GM21786 (cell line): ENCODE measurements around the gene FAM120A.

Source experiments
- ATAC-seq: cut with Tn5 transposase; IDR thresholded peaks from one replicate; pipeline ENCODE4 v1.9.1; 2021; ENCODE audit not compliant: unreplicated experiment

The FAM120A gene

GRCh38 chr9:93577078-93577974 lies 125.8 kb downstream of the FAM120A start:
- no peak for ATAC-seq

DNA sequence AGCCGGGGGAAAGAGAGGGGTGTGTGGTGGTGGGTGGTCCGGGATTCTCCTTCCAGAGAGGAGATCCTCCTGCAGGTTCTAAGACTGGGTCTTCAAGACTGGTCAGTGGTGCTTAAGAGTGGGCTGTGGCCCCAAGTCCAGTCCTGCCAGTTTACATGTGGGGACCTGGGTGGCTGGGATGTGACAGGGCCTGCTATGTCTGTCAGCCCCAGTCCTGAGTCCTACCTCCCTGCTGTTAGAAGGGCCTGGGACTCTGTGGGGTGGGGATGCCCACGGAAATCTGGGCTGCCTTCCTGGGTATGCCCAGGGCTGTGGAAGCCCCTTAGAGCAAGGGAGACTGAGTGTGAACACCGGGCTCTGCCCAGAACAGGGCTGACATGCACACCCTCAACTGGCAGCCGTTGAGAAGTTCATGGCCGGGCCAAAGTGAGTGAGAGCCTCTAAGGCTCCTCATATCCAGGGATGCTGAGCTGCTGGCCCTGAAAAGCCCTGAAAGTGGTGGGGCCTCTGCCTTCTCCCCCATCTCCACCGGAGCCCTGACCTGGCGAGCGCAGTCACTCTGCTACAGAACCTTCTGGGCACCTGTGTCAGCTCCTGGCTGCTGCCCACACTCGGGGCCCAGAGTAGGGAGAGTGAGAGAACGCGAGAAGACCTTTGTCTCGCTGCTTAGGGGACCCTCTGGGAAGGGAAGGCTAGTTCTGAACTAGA lies 126.6 kb downstream of the FAM120A start:
- ATAC-seq = no peak

DNA sequence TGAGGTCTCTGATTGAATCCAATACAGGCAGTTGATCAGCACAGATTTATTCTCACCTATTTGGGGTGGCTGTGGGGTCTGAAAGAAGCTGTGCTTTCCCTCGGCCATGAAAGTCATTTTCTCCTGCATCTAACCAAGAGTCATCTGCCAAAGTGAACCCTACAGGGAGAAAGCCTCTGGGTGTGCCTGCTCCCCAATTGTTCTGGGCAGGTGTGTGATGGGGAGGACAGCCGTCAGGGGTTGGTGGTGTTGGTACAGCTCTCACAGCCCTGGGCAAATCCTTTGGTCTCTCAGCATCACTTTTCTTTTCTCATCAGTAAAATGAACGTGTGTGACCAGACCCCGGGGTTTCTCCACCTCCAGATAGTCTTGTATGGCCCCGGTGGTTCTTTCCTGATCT lies 127.4 kb downstream of the FAM120A start:
- ATAC-seq = no peak

DNA sequence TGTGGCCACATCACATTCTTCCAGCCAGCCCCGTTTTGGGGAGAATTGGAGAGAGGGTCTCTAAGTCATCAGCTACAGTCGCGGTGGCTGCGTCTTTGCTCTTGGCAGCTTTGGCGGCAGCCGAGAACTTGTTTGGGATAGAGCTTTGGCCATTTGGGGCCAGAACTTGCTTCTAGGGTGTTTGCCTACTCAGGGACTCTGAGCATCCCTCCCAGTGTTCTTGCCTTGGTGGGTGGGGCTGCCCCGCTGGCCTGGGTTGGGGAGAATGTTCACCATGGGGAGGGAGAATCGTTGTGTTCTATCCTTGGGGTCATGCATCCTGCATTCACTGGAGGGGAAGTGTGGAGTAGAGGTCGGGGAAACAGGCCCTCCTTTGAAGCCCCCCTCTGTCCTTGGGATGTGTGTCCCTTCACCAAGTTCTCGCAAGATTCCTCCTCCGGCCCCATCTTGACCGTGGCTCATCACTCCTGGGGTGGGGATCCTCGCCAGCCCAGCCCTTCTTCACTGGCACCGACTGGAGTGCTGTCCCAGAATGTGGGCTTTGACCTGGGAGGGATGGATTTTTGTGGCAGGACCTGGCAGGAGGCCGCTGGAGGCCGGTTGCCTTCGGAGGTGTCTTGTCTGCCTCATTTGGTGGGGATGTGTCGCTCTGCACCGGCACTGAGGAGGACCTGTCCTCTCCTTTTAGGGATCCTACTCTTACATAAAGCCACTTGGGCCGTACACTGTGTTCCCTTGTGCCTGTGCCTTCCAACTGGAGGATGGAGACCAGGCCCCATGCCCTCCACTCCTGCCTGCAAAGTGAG lies 128.4 kb downstream of the FAM120A start:
- no peak for ATAC-seq

GRCh38 chr9:93580654-93581380 lies 129.3 kb downstream of the FAM120A start:
- no peak for ATAC-seq

- no peak for ATAC-seq
These were observed 130.6 kb downstream of the FAM120A start for GRCh38 chr9:93582115-93582514.

GRCh38 chr9:93582550-93582949 lies 131.1 kb downstream of the FAM120A start:
- no peak for ATAC-seq

DNA sequence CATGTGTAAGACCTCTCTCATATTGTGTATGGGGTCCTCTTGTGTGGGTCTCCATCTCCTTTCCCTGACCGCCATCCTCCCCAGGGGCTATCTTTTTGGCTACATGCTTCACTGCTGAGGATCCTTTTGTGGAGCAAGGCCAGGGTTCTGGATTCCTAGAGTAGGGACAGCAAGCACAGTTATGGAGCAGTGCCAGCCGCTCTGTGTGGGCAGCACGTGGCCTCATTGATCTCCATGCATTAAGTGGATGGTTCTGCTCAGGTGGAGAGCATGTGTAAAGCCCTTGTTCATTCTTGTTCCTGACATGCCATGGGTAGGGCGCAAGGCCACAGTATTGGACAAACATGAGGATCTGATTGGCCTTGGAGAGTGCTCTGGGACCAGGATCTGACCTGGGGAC lies 133.8 kb downstream of the FAM120A start:
- ATAC-seq = no peak

- no peak for ATAC-seq
These were observed 134.2 kb downstream of the FAM120A start for GRCh38 chr9:93585695-93586094.

DNA sequence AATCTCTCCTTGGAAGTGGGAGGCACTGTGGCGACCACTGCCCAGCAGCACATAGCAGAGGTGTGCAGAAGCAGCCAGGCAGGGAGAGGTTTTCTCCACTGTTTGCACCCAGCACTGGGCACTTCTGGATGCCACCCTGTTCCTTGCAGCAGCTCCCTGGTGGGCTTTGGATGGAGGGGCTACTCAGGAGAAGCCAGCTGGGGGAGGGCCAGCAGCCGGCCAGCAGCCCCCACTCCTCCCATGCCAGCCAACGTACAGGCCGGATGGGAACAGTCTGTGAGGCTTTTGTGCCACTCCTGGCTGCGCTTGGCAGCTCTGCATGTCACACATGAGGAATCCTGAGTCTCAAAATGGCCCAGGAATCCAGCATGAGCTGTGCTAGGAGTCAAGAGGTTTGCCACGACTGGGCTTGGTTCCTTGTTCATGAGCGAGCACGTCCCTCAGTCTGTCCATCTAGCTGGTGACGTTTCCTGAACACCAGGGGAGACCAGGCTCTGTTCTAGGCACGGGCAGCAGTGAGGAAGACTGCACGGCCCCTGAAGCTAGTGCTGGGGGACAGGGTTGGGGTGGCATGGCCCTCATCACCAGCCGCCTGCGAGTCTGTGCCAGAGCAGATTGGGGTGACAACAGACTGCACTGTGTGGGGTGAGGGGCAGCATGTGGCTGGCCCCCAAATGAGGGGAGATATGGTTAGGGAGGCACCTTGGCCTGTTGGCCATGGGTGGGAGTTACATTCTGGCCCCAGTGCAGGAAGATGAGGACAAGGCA lies 135.0 kb downstream of the FAM120A start:
- ATAC-seq = no peak

DNA sequence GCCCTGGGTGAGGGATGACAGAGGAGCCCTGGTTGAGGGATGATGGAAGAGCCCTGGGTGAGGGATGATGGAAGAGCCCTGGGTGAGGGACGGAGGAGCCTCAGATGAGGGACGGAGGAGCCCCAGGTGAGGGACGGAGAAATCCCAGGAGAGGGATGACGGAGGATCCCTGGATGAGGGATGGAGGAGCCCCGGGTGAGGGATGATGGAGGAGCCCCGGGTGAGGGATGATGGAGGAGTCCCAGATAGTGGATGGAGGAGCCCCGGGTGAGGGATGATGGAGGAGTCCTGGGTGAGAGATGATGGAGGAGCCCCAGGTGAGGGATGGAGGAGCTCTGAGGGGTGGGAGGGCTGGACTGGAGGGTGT lies 135.8 kb downstream of the FAM120A start:
- ATAC-seq = no peak

GRCh38 chr9:93587651-93588347 lies 136.3 kb downstream of the FAM120A start:
- no peak for ATAC-seq

DNA sequence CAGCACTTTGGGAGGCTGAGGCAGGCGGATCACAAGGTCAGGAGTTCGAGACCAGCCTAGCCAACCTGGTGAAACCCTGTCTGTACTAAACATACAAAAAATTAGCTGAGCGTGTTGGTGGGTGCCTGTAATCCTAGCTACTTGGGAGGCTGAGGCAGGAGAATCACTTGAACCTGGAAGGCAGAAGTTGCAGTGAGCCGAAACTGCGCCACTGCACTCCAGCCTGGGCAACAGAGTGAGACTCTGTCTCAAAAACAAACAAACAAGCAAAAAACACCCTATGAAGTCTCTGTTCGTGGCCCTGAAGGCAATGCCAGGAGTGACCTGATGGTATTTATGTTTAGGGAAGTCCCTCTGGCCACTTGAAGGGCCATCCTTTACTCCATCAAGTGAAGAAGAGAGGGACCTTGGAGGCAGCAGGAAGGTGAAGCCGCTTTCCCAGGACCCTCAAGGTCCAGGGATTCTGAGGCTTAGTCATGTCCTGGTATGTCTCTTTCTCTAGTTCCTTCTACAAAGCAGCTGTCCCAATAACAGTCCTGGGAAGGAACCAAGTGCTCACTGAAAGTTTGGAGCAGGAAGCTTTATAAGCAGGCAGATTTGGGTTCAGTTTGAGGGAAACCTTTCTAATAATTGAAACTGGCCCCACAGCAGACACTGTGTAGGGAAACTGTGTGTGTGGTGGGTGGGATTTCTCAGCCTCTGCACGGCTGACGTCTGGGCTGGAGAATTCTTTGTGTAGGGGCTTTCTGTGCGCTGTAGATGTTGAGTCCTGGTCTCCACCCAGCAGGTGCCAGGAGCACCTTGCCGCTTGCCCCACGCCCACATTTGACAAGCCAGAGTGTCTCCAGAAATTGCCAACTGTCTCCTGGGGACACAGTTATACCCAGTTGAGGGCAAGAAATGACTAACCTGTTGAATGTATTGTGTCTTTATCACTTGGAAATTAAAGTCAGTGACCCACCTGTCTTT lies 137.4 kb downstream of the FAM120A start:
- no peak for ATAC-seq

DNA sequence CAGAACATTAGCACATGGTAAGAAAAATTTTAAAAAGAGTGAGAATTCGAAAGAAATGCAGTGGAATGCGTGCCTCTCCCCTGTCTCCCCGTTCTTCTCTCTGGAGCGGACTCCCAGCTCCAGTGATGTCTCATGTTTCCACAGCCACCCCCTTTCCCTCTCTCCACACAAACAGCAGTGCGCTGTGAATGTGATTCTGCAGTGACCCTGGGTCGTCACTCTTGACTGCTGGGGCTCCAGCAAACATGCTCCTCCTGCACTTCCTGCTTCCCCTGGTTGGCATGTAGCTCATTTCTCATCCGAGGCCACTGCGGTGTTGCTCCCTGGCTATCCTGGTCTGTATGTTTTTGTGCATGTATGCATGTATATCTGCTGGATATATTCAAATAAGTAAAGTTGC lies 138.2 kb downstream of the FAM120A start:
- no peak for ATAC-seq

- ATAC-seq = no peak
These were observed 139.2 kb downstream of the FAM120A start for GRCh38 chr9:93590609-93591234.

DNA sequence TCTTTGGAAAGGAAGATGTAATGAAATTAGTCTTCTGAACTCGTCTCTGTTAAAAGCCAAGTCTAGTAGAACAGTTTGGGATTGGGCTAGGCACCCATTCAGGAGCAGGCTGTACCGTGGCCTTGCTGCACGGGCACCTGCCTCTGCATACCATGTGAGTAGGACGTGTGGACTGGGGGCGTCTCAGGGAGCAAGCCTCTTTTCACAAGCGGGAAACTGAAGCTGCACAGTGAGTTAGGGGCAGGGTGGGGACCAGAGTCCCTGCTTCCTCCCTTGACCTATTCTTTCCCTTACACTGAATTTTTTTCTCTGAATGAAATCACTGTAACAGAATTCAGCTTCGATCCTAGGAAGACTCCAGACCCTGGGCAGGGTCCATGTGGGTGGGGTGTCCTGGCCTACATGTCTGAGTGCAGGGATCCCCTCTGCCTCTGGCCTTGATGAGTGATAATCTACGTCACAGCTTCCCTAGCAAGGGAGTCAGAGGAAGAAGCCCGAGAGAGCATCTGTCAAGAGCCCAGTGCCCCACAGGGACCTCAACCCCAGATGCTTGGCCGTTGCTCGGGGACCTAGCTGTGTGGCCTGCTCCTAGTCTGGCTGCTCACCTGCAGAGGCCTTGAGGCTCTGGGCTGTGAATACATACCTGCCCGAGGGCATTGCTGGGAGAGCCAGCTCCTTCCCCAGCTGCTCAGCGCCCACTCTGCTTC lies 140.0 kb downstream of the FAM120A start:
- ATAC-seq = no peak

DNA sequence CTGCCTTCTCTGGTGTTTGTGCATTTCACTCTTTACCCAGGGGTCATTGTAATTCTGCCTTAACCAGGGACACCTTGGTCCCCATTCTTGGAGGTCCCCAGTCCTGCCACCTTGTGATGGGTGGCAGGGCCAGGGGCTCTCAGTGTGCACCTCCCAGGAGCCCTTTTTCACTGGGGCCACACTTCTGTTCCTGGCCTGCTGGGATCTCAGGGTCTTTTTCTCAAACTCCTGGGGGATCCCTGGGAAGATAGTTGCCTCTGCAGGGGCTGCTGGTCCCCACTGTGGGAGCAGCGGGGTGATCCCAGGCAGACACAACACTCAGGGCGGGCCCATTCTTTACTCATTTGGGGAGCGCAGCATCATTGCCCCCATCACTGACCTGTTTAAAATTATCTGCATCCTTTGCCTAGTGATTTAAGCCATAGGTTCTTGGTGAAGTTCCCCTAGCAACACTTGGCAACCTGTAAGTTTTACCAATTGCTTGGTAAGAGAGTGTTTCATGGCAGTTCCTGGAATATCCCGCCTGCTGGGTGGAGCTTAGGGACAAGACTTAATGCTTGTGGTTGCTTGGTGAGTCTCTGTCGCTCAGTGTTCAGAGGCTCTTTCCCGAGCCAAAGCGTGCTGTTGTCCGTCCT lies 140.6 kb downstream of the FAM120A start:
- ATAC-seq = no peak
